WERI-Rb-1 (cell line): ENCODE results near the gene PTPRT.

Source experiments
- DNase-seq: peaks from one replicate; pipeline ENCODE4 v3.0.0-alpha.2; 2020
- H3K27ac ChIP-seq: fragments of 250-450 bp; sonication (Bioruptor Pico); 2 replicates; pipeline ENCODE4 v1.5.1; 2020; ENCODE audit warnings: mild to moderate bottlenecking, moderate library complexity
- H3K27me3 ChIP-seq: fragments of 250-450 bp; sonication (Bioruptor Pico); 2 replicates; pipeline ENCODE4 v1.5.1; 2021; ENCODE audit warnings: mild to moderate bottlenecking, low read depth, moderate library complexity; ENCODE audit not compliant: insufficient read depth, severe bottlenecking
- H3K36me3 ChIP-seq: fragments of 250-450 bp; sonication (Bioruptor Pico); 2 replicates; pipeline ENCODE4 v1.5.1; 2020; ENCODE audit warnings: mild to moderate bottlenecking, moderate library complexity
- H3K4me3 ChIP-seq: 2 replicates; pipeline ENCODE4 v1.5.1; 2011; ENCODE audit warnings: low read depth, mild to moderate bottlenecking, control low read depth, low read length
- H3K9me3 ChIP-seq: fragments of 250-450 bp; sonication (Bioruptor Pico); 2 replicates; pipeline ENCODE4 v1.5.1; 2021; ENCODE audit warnings: mild to moderate bottlenecking, moderate library complexity; ENCODE audit not compliant: severe bottlenecking
- CTCF ChIP-seq: IDR thresholded peaks from 2 replicates; pipeline ENCODE4 v1.5.1; 2011; ENCODE audit warnings: low read depth, mild to moderate bottlenecking, control low read depth, inconsistent platforms, low read length

The PTPRT gene

GRCh38 chr20:42099101-42099500 is 1090.6 kb downstream of the PTPRT start:
- TF ChIP-seq CTCF, result no peak
- Histone ChIP-seq H3K4me3 (no peak overlapping the region), H3K9me3 (no peaks in the 10 kb centered on the region), H3K27ac (no peak overlapping the region), H3K27me3 (no peaks in the 10 kb centered on the region), H3K36me3 (no peaks in the 10 kb centered on the region)
- DNase-seq, result no peak

- DNase-seq, result no peak
- H3K4me3 ChIP-seq, result no peak overlapping the region
- H3K27me3 ChIP-seq, result no peaks in the 10 kb centered on the region
- no peak for TF ChIP-seq CTCF
- no peaks in the 10 kb centered on the region for H3K36me3 ChIP-seq
- H3K9me3 ChIP-seq, result no peaks in the 10 kb centered on the region
- no peak overlapping the region for H3K27ac ChIP-seq
Observed at GRCh38 chr20:42098418-42098817, 1091.3 kb downstream of the PTPRT start.

GRCh38 chr20:42097741-42098140 is 1092.0 kb downstream of the PTPRT start:
- Histone ChIP-seq H3K27me3 (no peaks in the 10 kb centered on the region), H3K36me3 (no peaks in the 10 kb centered on the region), H3K27ac (no peak overlapping the region), H3K9me3 (no peaks in the 10 kb centered on the region), H3K4me3 (no peak overlapping the region)
- no peak for TF ChIP-seq CTCF
- no peak for DNase-seq

GRCh38 chr20:42095221-42095620 is 1094.5 kb downstream of the PTPRT start:
- Histone ChIP-seq H3K9me3 (no peaks in the 10 kb centered on the region), H3K27me3 (no peaks in the 10 kb centered on the region), H3K27ac (no peak overlapping the region), H3K4me3 (no peak overlapping the region), H3K36me3 (no peaks in the 10 kb centered on the region)
- no peak for TF ChIP-seq CTCF
- DNase-seq, result no peak

GRCh38 chr20:42093542-42094440 is 1095.9 kb downstream of the PTPRT start:
- TF ChIP-seq CTCF, result no peak
- H3K27ac ChIP-seq, result no peak overlapping the region

More at GRCh38 chr20:42093542-42094440, 1095.9 kb downstream of the PTPRT start:
- H3K36me3 ChIP-seq, result no peaks in the 10 kb centered on the region
- DNase-seq, result no peak
- H3K9me3 ChIP-seq, result no peaks in the 10 kb centered on the region
- H3K4me3 ChIP-seq, result no peak overlapping the region
- no peaks in the 10 kb centered on the region for H3K27me3 ChIP-seq
